HG02678 (cell line): ENCODE data around the gene CNTNAP4.

ENCODE experiments used
- ATAC-seq: cut with Tn5 transposase; IDR thresholded peaks from one replicate; pipeline ENCODE4 v1.9.1; 2021; ENCODE audit warnings: mild to moderate bottlenecking, moderate library complexity; ENCODE audit not compliant: unreplicated experiment

The CNTNAP4 gene

DNA sequence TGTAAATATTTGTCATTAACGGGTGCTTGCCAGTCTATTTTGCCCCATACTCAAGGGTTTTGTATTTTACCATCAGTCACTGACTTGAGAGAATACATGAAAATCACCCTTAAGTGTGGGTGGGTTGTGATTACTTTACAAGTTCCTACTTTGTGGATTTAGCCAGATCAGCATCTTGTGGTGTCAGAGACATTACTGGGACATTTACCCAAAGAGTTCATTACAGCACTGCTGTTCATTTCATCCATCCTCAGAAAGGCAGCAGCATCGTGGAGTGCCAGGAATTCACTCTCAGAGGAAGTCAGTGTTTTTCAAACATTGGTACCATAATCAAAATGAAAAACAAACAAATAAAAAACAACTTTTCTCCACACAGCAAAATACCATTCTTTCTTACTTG lies 110.8 kb downstream of the CNTNAP4 start:
- no peak for ATAC-seq

DNA sequence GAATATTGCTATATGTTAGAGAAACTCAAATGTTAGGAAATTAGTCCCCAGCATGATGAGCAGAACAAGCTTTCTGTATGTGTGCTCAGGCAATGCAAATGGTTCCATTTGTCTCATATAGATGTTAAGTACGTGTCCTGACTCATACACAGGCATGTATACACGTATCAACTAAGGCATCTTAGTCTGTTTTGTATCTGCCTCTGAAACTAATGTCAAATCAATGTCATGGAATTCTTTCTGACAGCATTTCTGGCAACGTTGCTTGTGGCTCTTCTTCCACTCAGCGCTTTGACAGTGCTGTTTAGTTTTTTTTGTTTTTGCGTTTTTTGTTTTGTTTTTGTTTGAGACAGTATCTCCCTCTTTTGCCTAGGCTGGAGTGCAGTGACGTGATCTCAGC lies 111.9 kb downstream of the CNTNAP4 start:
- no peak for ATAC-seq

DNA sequence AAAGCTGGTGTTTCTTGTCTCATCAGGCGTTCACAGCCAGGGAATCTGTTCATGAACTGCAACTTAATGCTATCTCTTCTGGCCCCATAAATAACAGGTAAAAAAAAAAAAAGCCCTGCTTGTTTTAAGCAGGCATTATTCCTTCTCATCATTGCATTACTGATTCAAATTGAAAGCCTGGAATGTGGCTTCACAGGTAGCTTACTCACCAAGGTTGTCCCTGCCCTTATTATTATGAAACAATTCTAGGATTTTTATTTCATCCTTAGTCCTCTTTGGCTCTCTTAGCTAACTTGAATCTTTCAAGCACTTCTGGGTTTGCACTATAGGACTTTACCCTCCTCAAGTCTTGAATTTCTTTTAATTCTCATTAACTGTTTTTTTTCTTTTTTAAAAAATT lies 113.3 kb downstream of the CNTNAP4 start:
- ATAC-seq: no peak

DNA sequence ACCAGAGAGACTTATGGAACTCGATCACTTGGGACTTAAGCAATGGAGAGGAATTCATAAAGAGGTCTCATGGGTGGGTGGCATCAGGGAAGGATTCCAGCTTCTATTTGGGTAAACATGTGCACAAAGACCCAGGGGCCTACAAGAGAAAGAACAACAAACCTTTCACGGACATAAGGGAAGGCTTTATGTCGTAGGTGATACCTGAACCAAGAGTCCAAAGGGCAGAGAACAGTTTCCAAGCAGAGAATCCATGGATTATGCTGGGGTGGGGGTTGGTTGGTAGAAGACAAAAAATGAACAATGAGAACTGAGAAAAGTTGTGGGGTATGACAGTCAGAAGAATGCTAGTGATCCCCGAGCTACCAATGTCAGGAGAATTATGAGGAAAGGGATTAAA lies 119.8 kb downstream of the CNTNAP4 start:
- ATAC-seq: no peak

DNA sequence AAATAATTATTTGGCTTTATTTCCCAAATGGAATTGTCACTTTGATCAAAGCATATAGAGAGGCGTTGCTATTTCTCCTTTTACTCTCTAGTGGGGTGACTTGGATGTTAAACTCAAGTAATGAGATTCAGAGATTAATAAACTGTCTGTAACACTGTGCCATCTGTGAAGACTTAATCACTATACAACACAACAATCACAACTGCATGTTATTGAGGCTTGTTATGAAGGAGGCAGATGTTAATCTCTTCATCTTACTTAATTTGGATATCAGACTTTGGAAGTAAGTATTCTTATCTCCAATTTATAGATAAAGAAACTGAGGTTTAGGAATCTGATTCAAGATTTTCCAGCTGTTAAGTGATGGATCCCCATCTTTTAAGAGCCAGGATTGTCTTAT lies 132.5 kb downstream of the CNTNAP4 start:
- no peak for ATAC-seq

DNA sequence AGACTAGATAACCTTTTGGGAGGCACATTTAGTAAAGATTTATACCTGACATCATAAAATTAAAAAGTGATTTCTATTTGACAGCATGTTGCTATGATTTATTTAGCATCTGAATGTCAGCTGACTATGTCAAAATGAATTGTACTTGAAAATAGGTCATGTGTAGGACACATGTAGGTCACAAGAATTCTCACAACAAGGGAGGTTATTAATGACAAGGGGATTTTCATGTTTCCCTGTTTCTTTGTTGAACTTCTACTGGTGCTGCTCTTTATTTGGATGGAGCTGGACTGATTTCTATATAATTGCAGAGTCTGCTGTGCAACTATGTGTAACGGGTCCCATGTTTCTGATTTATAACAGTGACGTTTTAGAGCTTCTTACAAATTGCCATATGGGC lies 144.4 kb downstream of the CNTNAP4 start:
- no peak for ATAC-seq

DNA sequence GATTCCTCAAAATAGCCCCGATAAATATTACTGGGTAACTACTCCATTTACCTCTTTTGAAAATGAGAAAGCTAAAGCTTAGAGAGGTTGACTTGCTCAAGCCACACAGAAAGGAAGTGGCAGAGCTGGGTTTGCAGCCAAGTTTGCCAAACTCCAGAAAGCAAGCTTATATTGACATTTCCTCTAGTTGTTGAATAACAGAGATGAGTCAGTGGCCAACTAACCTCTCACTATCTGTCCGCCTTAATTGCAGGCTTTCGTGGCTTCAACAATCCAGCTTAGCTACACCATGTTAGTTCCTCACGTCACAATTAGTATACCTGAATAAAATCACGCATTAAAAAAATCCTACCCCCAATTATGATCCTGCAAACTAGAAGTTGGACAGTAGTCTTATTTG lies 151.7 kb downstream of the CNTNAP4 start:
- no peak for ATAC-seq

DNA sequence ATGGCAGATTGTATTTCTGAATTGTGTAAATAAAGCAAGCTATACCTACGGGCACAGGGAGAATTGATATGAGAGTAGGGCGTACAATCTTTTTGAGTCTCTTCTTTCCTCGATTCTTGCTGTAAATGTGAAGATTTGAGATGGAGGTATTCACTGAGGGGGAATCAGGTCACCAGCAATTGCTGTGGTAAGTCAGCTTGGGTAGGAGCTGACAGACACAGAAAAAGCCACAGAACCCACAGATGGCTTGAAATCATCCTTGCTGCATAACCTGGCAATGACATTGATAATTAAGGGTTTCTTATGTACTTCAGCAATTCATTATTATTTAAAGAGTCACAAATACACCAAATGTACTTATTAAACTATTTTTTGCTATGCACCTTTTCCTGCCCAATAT lies 164.2 kb downstream of the CNTNAP4 start:
- ATAC-seq: no peak

DNA sequence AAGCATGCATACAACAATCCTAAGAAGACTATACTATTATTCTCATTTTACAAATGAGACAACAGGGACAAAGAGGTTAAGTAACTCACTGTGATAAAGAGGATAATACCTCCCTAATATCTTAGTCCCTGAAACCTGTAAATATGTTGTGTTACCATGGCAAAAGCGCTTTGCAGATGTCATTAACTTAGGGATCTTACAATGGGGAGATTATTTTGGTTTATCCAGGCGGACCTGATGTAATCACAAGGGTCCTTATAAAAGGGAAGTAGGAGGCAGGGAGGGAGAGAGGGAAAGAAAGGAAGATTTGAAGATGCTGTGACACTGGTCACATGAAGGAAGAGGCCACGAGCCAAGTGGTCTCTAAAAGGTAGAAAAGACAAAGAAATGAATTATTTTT lies 164.7 kb downstream of the CNTNAP4 start:
- ATAC-seq: no peak

DNA sequence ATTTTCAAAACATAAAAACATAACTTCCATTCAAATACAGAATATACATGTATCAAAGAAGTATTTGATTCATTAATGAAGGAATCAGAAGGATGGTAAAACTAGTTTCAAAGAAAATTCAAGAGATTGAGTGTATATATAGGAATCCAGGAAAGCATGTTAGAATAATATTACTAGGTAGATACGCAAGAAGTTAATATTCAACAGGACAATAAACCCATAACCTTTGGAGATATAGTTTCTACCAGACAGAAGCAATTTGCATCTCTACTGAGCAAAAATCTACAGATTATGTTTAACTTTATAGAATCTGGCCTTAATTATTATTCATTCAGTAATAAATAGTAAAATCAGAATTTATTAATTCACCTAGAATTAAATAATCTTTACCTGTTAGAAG lies 166.8 kb downstream of the CNTNAP4 start:
- no peak for ATAC-seq

DNA sequence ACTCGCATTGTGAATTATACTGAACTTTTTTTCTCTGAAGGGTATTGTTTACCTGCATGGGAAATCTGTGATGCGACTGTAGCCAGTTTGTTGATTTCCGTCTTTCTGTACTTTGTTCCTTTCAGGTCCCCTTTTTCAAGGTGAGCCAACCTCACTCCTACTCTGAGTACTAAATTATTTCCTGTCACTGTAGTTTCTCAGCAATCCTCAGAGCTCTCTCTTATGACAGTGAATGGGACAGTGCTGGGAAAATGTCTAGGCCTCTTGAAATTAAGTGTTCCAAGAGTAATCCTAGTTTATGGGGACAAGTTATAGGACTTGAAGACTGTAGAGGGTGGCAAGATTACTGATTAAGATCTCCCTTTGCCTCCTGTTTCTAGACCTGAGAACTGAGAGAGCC lies 167.6 kb downstream of the CNTNAP4 start:
- ATAC-seq: no peak

DNA sequence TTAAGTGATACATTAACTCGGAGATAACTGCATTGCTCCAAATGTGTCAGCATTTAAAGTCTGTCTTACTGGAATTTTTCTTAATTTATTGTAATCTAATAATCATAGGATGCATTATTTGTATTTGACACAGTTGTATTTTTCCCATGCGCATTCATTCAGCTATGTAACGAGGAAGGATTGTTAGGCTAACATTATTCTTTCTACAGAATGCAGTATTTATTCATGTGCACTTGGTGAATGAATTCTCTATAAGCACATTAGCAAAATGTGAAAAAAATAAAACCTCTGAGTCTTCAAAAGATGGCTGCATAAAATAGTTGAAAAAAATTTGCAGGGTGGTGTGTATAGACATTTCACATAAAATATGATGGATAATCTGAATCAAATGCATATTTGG lies 168.6 kb downstream of the CNTNAP4 start:
- ATAC-seq: no peak

DNA sequence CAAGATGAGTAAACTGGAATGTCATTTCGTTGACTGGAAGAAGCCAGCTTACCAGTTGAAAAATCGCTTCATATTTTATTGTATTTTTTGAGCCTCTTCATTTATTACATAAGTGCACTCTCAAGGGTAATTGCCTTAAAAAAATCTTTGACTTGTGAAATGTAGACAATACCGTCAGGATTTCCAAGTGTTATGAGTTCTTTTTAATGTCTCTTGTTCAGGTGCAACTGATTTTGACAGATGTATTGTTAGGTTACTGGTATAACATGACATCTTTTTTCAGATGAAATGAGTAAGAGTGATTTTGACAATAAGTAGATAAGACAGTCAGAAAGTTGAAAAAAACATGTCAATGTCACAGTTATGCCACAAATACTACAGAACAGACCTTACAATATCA lies 169.1 kb downstream of the CNTNAP4 start:
- ATAC-seq: no peak

DNA sequence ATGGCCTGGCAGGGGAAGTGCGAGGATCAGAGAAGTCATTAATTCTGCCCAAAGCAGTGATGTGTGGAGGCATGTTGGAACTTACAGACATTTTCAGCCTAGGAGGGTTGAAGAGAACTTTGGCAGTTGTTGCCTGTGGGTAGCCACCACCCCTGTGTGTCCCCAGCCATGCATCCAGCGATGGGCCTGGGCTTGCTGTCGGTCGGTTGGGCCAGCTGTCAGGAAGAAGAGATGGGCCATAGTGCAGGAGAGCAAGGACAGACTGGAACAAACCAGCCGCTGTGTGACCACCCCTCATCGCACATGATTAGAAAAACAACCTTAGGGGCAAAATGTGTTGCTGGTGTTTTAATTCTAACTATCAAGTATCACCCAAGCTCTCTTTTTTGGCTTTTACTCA lies 173.7 kb downstream of the CNTNAP4 start:
- ATAC-seq: no peak

DNA sequence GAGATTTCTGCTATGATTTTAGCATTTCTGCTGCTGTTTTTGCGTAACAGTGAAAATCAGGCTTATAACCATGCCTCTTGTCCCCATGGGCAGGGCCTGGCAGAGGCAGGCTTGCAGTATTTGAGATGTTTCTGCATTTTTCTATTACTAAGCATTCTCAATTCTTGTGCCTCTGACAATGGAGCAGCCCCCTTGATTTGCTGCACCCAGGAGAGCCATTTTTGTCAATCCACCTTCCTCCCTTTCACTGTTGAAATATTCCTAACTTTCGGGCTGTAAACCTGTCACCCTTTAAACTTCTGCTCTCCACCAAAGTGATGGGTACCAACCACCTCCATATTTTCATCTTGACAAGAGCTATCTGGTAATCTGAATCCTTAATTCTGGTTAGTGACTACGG lies 178.1 kb downstream of the CNTNAP4 start:
- ATAC-seq: no peak

DNA sequence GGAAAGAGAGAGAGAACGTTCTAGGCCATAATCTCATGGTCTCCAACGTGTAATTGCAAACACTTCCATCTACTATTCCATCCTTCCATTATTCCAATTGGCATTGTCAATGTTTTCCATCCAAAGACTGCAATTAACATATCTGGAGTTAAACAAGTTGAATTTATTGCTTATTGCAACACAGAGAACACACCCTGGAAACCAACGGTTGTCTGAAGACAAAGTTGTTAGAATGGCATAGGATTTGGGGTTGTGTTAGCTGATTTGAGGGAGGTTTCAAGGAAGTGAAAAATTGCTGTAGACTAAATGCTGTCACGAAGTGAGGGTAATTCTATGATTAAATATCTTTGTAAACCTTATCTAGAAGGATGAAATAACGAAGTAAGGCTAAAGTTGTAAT lies 178.8 kb downstream of the CNTNAP4 start:
- ATAC-seq: no peak

DNA sequence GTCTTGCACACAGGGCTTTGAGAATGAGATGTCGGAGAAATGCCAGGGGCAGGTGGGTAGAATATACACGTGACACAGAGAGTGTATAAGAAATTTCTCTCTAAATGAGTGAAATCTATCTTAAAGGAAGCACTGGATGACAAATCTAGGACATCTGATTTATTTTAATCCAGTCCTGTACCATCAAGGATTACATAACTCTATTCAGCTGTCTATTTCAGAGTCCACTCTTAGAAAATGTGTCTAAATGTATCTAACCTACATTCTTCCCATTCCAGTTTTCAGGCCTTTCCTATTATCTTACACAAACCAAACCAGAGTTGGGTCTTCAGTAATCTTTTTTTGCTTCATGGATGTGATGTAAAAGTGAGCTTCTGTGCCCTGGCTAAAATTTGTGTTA lies 181.9 kb downstream of the CNTNAP4 start:
- ATAC-seq: no peak

DNA sequence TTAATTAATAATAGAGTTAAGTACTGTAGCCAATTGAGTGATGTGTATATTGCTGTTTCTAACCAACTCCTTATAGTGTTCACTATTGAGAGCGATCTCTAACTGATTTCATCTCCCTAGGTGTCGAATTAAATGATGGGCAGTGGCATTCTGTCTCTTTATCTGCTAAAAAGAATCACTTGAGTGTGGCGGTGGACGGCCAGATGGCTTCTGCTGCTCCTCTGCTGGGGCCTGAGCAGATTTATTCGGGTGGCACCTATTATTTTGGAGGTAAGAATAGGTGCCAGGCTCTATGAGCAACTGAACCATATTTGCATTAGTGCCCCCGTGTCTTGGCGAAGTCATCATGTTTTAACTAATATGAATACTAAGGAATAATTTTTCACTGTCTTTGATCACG lies 184.6 kb downstream of the CNTNAP4 start:
- ATAC-seq: no peak

DNA sequence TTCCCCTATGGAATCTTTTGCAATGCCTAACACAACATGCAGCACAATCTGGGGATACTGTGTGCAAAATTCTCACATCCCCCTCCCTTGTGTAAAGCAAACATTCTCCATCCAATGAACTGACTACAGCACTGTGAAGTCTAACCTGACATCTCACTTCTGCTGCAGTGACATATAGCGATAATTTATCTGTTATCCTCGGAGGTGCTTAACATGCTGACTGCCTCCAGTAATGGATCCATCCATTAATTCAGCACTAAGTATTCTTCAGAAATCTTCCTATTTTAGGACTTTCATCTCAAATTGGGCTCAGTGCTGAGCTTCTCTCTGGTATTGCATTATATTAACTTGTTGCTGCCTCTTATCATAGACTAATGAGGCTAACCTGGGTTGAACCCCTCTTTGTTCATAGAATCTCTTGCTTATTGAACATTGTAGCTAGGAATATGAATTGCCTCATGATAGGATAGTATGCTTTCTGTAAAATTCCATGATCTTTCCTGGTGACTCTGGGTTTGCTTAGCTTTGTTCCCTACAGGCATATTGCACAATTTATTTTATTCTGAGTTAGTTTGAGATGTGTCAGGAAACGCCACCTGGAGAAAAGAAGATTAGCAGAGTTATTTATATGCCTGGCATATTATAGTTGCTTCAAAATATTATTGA lies 187.9 kb downstream of the CNTNAP4 start:
- ATAC-seq: no peak

DNA sequence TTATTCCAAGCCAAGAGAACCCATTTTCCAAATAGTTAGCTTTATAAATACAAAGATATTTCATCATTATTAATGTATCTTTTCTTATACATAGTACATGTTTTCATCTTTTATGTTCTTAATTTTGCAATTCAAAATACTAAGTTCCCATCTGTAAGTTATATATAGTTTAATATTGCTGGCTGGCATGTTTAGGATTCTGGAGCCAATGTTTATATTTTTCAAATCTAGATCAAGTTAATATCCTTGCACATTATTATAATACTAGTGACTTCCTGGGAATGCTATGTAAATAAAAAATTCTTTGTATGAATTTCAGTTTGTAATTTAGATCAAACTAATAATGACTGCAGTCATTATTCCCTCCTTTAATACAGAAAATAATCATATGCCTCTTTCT lies 189.7 kb downstream of the CNTNAP4 start:
- no peak for ATAC-seq

DNA sequence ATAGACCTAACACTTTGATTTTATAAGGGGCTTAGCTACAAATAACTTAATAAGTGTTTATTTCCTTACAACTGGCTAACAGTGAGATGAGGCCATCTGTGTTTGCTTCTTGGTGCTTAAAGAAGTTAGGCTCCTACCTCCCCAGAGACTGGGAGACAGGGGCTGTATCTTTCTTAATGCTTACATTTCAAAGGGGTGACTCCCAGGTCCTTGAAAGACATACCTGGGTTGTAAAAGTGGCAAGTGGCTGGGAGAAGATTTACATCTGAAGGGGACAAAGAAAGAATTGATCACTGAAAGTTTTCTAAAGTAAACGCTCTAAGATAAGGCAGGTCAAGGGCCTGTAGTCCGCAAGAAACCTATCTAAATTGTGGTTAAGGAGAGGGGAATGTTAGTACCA lies 196.8 kb downstream of the CNTNAP4 start:
- ATAC-seq: no peak

DNA sequence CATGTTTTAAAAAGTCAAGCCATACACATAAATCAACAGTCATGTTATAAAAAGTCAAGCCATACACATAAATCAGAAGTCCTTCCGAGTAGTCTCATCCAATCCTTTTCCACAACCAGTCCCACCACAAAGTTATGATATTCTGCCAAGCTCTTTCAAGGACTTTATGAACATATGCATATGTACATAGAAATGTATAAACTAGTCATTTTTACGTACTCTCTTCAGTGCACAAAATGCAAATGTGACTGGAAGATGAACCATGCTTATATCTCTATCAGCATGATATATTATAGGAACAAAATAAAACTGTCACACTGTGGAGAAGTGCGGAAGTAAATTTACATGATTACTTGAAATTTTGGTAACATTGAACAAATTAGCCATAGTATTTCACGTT lies 200.9 kb downstream of the CNTNAP4 start:
- ATAC-seq: no peak

DNA sequence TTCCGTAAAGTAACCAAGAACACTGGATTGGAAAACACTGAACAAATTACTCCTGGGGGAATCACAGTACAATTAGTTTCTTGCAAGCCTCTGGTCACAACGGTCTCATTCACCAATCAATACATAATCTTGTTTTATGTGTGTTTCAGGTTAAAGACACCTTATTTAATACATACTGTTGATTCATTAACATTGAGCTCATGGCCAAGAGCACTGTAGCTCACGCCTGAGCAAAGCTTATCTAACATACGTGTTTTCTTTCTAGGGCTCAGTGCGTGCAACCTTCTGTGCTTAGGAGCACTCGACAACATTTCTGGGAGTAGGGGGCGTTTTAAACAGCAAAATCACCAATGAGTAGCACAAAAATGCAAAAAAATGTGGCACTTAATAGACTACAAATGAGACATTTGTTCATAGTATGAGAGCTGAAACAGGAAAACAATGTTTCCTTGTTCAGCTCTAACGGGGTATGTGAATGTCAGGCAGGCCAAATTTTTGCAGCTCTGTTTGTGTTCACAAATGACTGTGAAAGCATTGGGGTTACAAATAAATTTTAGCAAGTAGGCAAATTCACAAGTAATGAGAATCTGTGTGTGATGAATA lies 206.2 kb downstream of the CNTNAP4 start:
- ATAC-seq: no peak
